Sigmoid colon (tissue), 7 donors: Measurements from ENCODE around the gene DUOXA1. TPM values are rescaled to one million over a fixed set of nuclear protein-coding genes. Genes with fewer than 3 reads are reported as not detected.

ENCODE experiments used
- DNase-seq: peaks from one replicate; pipeline ENCODE4 v3.0.0-alpha.2; 2019
- H3K27ac ChIP-seq, 4 donors: fragments of 200-600 bp; sonication (generic); one replicate each; pipeline ENCODE4 v1.5.1; 2016 to 2019; ENCODE audit warnings: mild to moderate bottlenecking in 1 of 4
- H3K27me3 ChIP-seq, 3 donors: fragments of 200-600 bp; sonication (generic); one replicate each; pipeline ENCODE4 v1.5.1; 2019; ENCODE audit warnings: mild to moderate bottlenecking in 1 of 3
- H3K36me3 ChIP-seq, 4 donors: fragments of 200-600 bp; sonication (generic); one replicate each; pipeline ENCODE4 v1.5.1; 2016 to 2019
- H3K4me1 ChIP-seq, 4 donors: fragments of 200-600 bp; sonication (generic); one replicate each; pipeline ENCODE4 v1.5.1; 2017 to 2019
- H3K4me3 ChIP-seq, 4 donors: fragments of 200-600 bp; sonication (generic); one replicate each; pipeline ENCODE4 v1.5.1; 2017 to 2019; ENCODE audit warnings: mild to moderate bottlenecking in 2 of 4, moderate library complexity in 1 of 4
- H3K9me3 ChIP-seq, 4 donors: fragments of 200-600 bp in 3 of 4; sonication (generic) in 3 of 4; one replicate each; pipeline versions ENCODE4 v1.5.1 to v1.6.1; 2013 to 2019
- EP300 ChIP-seq, 4 donors: sonication (generic); formaldehyde crosslinking; IDR thresholded peaks; one replicate each; pipeline ENCODE4 v1.6.1; 2017; ENCODE audit warnings: antibody characterized with exemption in 4 of 4
- POLR2A ChIP-seq, 2 donors: fragments of 450-650 bp; IDR thresholded peaks; one replicate each; pipeline ENCODE4 v1.6.1; 2016; ENCODE audit warnings: antibody characterized with exemption in 2 of 2, mild to moderate bottlenecking in 2 of 2, moderate library complexity in 2 of 2
- POLR2AphosphoS5 ChIP-seq, 4 donors: sonication (generic); formaldehyde crosslinking; IDR thresholded peaks; one replicate each; pipeline ENCODE4 v1.6.1; 2017; ENCODE audit warnings: antibody characterized with exemption in 4 of 4
- WGBS, 2 donors: extraction: QIAGEN DNeasy Blood & Tissue Kit; methylation state at CpG; one replicate each; pipeline ENCODE4 v1.1.7; 2013; 5-methylcytosine and 5-hydroxymethylcytosine counted together
- intact Hi-C: fragments of 100-400 bp; cut with DNase I; formaldehyde crosslinking; loops from one replicate; pipeline ENCODE4 v1.15.1; 2023
- polyA plus RNA-seq, 3 donors: library from polyadenylated mRNA; stranded (reverse); fragments of 200-250 nt; gene quantifications; one replicate each; pipeline ENCODE4 v1.2.3, GENCODE V29; 2013
- total RNA-seq, 4 donors: library from RNA; depleted of rRNA; stranded (reverse); fragments of >200 nt; gene quantifications; one replicate each; pipeline ENCODE4 v1.1.0, GENCODE V29; 2016
- TF ChIP-seq, protein P1 (sequence below), 4 experiments: fragments of 450-650 bp in 3 of 4; fragments of 200-600 bp in 1 of 4; IDR thresholded peaks; one replicate each; pipeline ENCODE4 v1.5.1; 2016 to 2019; ENCODE audit warnings: antibody characterized with exemption in 4 of 4, mild to moderate bottlenecking in 3 of 4, moderate library complexity in 2 of 4
- donor health status: healthy with polysubstance abuse.
- donor health status: Bipolar disorder and iron deficiency.
- donor health status: healthy.

DUOXA1 gene
- total and polyA plus RNA-seq, 7 donors, result 0.36 to 3.1 (median 1.7) TPM; not detected in 2

DNA sequence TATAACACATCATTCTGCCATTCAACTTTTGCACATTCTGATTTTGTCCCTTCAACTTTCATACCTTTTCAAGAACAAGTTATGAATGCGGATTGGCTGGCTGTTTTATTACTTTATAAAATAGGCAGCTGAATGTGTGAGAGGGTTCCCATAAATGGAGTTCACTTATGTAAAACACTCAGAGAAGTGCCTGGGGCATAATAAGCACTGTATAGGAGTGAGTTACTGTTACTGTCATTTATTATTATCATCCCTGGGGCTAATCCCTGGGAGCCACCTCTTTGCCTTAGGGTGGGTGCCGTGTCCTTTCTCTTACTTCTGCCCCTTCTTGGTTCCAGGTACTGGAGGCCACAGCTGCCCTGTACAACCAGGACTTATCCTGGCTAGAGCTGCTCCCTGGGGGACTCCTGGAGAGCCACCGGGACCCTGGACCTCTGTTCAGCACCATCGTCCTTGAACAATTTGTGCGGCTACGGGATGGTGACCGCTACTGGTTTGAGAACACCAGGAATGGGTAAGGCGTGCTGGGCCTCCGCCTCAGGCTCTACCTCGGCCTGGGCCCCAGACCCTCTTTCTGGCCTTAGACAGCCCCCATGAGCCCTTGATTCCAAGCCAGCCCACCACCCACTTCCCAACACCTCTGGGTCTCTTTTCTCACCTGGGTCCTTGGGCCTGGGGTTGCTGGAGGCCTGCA lies 11.0 kb upstream of the DUOXA1 start:
- TF ChIP-seq POLR2A (IDR thresholded peaks at IDR 0.05), result no peak
- TF ChIP-seq EP300 (IDR thresholded peaks at IDR 0.05), result no peak
- TF ChIP-seq, protein P1, sequence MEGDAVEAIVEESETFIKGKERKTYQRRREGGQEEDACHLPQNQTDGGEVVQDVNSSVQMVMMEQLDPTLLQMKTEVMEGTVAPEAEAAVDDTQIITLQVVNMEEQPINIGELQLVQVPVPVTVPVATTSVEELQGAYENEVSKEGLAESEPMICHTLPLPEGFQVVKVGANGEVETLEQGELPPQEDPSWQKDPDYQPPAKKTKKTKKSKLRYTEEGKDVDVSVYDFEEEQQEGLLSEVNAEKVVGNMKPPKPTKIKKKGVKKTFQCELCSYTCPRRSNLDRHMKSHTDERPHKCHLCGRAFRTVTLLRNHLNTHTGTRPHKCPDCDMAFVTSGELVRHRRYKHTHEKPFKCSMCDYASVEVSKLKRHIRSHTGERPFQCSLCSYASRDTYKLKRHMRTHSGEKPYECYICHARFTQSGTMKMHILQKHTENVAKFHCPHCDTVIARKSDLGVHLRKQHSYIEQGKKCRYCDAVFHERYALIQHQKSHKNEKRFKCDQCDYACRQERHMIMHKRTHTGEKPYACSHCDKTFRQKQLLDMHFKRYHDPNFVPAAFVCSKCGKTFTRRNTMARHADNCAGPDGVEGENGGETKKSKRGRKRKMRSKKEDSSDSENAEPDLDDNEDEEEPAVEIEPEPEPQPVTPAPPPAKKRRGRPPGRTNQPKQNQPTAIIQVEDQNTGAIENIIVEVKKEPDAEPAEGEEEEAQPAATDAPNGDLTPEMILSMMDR (IDR thresholded peaks at IDR 0.05), result no peak
- TF ChIP-seq POLR2AphosphoS5 (IDR thresholded peaks at IDR 0.05), result no peak
- Histone ChIP-seq H3K27ac (no peak overlapping the region), H3K27me3 (peaks cover 0 to 41% (median 9%) of the 10 kb centered on the region in 3 donors), H3K36me3 (no peaks in the 10 kb centered on the region), H3K9me3 (no peaks in the 10 kb centered on the region), H3K4me1 (no peaks in the 10 kb centered on the region), H3K4me3 (no peak overlapping the region)
- 96 to 97% methylated on average over 10 of the region's 10 CpGs for WGBS, 2 donors
- intact Hi-C loops, result no loop called here
- DNase-seq, result no peak

DNA sequence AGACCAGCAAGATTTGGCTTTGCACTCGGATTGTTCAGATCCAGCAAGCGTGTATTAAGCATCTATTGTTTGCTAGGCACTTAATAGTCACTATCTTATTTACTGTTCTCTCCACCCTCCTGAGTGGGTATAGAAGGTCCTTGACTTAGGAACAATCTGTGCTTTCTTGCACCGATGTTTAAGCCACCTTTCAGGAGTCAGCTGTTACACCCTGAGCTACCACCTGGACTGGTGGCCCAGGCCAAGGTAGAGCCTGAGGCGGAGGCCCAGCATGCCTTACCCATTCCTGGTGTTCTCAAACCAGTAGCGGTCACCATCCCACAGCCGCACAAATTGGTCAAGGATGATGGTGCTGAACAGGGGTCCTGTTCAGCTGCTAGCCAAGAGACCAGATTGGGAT lies 10.1 kb upstream of the DUOXA1 start:
- H3K4me3 ChIP-seq, result no peak overlapping the region
- intact Hi-C loops, result no loop called here
- no peaks in the 10 kb centered on the region for H3K36me3 ChIP-seq
- peaks cover 0 to 7% (median 6%) of the 10 kb centered on the region in 4 donors for H3K4me1 ChIP-seq
- whole genome bisulfite sequencing, 2 donors, result 94 to 95% methylated on average over 6 of the region's 6 CpGs
- peaks cover 7 to 48% (median 16%) of the 10 kb centered on the region in 3 donors for H3K27me3 ChIP-seq
- no peak for DNase-seq
- no peaks in the 10 kb centered on the region for H3K9me3 ChIP-seq
- H3K27ac ChIP-seq, result no peak overlapping the region
- TF ChIP-seq POLR2AphosphoS5 (IDR thresholded peaks at IDR 0.05) (no peak), EP300 (IDR thresholded peaks at IDR 0.05) (no peak), POLR2A (IDR thresholded peaks at IDR 0.05) (no peak)
- TF ChIP-seq, protein P1 (IDR thresholded peaks at IDR 0.05), result no peak

DNA sequence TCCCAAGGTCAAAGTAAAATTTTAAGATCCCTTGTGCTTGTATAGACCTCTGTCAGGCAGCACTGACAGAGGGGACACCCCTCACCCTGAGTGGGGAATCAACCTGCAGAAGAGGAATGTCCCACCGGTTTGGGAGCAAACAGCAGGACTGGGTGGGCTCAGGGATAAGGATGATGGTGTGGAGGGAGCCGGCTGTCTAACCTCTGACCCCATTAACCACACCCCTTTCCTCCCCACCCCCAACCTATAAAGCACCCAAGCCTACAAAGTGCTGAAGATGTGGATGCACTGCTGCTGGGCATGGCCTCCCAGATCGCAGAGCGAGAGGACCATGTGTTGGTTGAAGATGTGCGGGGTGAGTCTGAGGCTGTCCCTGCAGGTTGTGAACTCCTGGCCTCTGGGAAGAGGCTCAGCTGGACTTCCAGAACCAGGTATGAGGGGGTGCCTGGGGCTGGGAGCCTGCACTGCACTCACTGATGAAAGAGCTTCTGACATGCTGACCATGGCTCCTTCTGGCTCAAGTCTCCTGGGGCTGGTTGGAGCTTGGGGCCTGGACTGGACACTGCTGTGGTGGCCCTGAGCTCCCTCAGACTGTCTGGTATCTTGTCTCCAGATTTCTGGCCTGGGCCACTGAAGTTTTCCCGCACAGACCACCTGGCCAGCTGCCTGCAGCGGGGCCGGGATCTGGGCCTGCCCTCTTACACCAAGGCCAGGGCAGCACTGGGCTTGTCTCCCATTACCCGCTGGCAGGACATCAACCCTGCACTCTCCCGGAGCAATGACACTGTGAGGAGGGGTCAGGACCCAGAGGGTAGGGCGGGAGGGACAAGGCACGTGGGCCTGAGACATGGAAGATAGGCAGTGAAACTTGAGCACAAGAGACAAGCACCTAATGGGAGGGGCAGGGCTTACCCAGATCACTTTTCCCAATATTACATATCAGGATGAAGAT lies 9.4 kb upstream of the DUOXA1 start:
- Histone ChIP-seq H3K9me3 (no peaks in the 10 kb centered on the region), H3K27me3 (peaks cover 13 to 55% (median 22%) of the 10 kb centered on the region in 3 donors), H3K36me3 (no peaks in the 10 kb centered on the region), H3K27ac (no peak overlapping the region), H3K4me1 (peaks cover 0 to 8% (median 6%) of the 10 kb centered on the region in 4 donors), H3K4me3 (no peak overlapping the region)
- intact Hi-C loops, result no loop called here
- TF ChIP-seq EP300 (IDR thresholded peaks at IDR 0.05), result no peak
- TF ChIP-seq, protein P1 (IDR thresholded peaks at IDR 0.05), result no peak
- no peak for TF ChIP-seq POLR2AphosphoS5 (IDR thresholded peaks at IDR 0.05)
- TF ChIP-seq POLR2A (IDR thresholded peaks at IDR 0.05), result no peak
- no peak for DNase-seq
- 81 to 85% methylated on average over 12 of the region's 12 CpGs for WGBS, 2 donors

DNA sequence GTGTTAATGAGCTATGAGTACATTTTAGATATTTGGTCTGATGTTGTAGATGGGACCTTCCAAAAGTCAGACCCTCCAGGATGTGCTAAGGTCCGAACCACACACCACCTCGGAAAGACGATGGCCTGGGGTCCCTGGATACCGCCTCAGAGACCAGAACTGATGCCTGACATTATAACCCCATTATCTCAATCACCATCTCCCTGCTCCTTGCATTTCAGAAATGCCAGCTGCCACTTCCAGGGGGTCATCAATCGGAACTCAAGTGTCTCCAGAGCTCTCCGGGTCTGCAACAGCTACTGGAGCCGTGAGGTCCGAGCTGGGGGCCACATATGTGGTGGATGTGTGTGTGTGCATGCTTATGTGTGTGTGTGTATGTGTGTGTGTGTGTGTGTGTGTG lies 8.0 kb upstream of the DUOXA1 start:
- H3K9me3 ChIP-seq, result no peaks in the 10 kb centered on the region
- peaks cover 13 to 69% (median 26%) of the 10 kb centered on the region in 3 donors for H3K27me3 ChIP-seq
- H3K4me1 ChIP-seq, result peaks cover 0 to 8% (median 6%) of the 10 kb centered on the region in 4 donors
- 79 to 91% methylated on average over 8 of the region's 8 CpGs for WGBS, 2 donors
- DNase-seq, result no peak
- no peaks in the 10 kb centered on the region for H3K36me3 ChIP-seq
- H3K4me3 ChIP-seq, result no peak overlapping the region
- TF ChIP-seq EP300 (IDR thresholded peaks at IDR 0.05), result no peak
- no peak for TF ChIP-seq POLR2AphosphoS5 (IDR thresholded peaks at IDR 0.05)
- TF ChIP-seq, protein P1 (IDR thresholded peaks at IDR 0.05), result no peak
- TF ChIP-seq POLR2A (IDR thresholded peaks at IDR 0.05), result no peak
- intact Hi-C loops, result no loop called here
- H3K27ac ChIP-seq, result no peak overlapping the region
